T-helper 2 cell (primary cell): Measurements from ENCODE around the gene CFAP61.

Source experiments
- DNase-seq, 5 experiments: peaks; one replicate each; pipeline versions ENCODE4 v3.0.0 to v3.0.0-alpha.2; 2012 to 2022

The CFAP61 gene

DNA sequence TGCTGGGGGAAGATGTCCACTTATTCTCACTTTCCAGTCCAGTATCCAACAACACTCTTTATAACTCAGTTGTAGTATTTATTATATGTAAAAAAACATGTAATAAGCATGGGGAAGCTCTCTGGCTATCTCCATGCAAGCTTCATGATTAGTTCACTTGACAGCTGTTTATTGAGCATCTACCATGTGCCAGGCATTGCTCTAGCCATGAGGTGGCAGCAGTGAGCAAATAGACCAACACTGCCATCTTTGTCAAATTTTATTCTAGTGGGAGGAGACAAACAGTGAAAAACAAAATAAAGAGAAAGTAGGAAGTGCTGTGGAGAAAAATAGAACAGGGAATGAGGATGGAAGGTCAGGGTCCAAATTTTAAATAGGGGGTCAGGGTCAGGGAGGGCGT lies 131.8 kb downstream of the CFAP61 start:
- peak in 1 of 5 experiments; percentile 12 for DNase-seq

DNA sequence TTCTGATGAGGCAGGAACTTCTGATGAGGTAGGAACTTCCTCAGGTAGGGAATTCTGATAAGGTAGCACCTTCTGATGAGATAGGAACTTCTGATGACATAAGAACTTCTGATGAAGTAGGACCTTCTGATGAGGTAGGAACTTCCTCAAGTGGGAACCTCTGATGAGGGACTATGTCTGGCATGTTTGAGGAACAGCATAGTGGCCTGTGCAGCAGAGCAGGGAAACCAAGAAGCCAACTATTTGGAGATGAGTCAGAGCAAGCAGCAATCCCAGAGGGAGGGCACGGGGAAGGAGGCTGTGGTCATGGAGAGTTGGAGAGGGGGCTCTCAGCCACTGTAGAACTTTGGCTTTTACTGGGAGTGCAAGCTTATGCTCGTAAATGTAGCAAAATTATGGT lies 132.4 kb downstream of the CFAP61 start:
- DNase-seq, result no peak

GRCh38 chr20:20188647-20189046 lies 136.3 kb downstream of the CFAP61 start:
- peak in 1 of 5 experiments; percentile 5 for DNase-seq

DNA sequence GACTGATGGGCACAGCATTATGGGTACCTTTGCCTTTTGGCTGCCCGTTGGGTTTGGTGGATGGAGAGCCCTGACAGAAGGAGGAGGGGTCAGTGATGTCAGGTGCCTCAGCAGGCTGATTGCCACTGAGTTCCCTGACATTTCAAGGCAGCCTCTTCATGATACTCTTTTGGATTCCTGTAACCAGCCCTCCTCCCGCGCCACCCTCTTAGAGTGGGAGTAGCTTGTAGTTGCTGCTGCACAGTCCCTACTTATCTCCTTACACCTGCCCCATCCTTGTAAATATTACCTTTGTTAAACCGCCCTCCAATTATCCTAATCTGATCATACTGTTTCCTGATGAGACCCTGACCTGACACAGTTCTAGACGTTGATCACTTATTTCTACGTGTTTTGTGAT lies 140.0 kb downstream of the CFAP61 start:
- no peak for DNase-seq

DNA sequence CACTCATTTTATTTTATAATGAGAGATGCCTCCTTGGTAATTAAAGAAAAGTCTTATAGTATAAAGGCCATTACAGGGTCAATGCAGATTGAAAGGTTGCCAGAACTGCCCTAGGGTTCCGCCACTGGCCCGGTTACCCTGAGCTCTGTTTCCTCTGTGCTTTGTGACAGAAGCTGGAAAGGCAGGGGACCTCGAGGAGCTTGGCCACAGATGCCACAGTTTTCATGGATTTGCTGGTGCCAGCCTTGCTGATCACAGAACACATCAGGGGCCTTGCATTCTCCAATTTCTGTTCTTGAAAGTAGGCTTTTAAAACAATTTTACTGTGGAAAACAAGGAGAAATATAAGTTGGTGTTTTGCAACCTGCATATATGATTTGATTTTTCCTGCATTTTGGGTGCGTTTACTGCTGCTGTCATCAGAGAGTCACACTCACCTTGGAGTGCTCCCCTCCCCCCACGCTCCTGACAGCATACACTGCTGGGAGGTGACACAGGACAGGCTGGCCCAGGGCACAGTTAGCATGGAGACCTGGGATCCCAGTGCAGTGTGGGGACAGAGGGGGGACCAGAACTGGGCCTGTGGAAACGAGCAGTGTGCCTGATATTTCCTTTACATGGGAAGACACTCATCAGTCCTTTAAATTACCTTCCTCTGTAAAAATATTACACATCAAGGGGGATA lies 142.8 kb downstream of the CFAP61 start:
- DNase-seq, result no peak

GRCh38 chr20:20196610-20197009 lies 144.3 kb downstream of the CFAP61 start:
- no peak for DNase-seq

DNA sequence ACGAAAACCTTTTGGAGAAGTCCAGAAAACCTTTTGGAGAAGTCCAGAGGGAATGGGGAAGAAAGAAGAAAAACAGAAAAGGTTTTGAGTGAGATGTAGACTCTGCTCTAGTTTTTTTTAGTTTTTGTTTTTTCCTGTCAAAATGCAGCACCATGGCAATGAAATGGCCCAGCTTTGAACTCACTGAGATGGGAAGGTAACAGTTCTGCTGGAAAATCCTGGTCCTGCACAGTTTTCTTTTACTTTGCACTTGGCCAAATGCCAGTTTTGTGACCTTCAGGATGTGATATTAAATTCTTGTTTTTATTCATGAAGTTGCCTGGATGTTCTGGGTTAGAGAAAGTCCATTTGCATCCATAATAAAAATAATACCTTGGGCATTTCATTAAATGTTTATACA lies 145.7 kb downstream of the CFAP61 start:
- DNase-seq, result no peak

GRCh38 chr20:20199361-20200160 lies 147.2 kb downstream of the CFAP61 start:
- DNase-seq, result no peak

- no peak for DNase-seq
Observed at GRCh38 chr20:20201124-20201523, 148.8 kb downstream of the CFAP61 start.

- no peak for DNase-seq
Observed at GRCh38 chr20:20201639-20202038, 149.3 kb downstream of the CFAP61 start.

- DNase-seq, result no peak
Observed at GRCh38 chr20:20202768-20203167, 150.4 kb downstream of the CFAP61 start.

- no peak for DNase-seq
Observed at GRCh38 chr20:20203784-20204183, 151.5 kb downstream of the CFAP61 start.

DNA sequence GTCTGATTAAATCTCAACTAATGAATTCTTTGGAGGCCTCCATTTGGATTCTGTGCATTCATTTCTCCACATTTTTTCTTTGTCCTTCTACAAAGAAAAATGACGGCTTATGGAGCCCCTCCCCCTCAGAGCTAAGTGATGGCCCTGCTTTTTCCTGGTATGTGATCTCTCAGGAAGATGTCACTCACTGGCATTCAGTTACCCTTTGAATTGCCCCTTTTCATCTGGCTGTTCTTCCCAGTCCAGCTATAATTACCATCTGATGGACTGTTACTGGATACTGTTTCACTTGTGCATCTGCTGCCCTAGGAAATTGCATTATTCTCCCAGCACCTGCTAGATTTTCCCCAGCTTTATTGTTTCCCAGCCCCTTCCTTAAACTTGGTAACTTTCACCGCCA lies 151.9 kb downstream of the CFAP61 start:
- DNase-seq, result no peak

GRCh38 chr20:20205141-20205861 lies 153.0 kb downstream of the CFAP61 start:
- DNase-seq, result no peak

- DNase-seq, result no peak
Observed at GRCh38 chr20:20205862-20206236, 153.5 kb downstream of the CFAP61 start.

GRCh38 chr20:20206788-20207187 lies 154.5 kb downstream of the CFAP61 start:
- DNase-seq, result no peak

- DNase-seq, result no peak
Observed at GRCh38 chr20:20207291-20207690, 155.0 kb downstream of the CFAP61 start.

GRCh38 chr20:20207872-20208271 lies 155.5 kb downstream of the CFAP61 start:
- DNase-seq, result peak in 1 of 5 experiments; percentile 3

GRCh38 chr20:20209684-20210083 lies 157.4 kb downstream of the CFAP61 start:
- DNase-seq, result no peak

DNA sequence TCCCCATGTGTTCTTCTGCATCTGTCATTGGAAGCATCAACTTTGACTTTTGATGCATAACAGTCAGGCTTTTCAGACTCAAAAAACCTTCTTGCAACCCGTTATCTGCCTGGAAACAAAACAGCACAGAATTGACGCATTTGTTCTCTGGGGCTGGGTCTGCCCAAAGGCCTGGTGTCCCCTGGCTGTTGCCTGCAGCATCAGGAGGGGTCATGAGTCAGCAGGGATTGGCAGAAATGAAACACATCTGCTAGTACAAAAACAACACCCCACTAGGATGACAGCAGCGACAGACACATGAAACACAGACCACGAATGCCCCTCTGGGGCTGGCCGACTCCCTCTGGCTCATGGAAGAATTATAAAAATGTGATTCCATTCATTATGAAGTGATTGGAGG lies 158.0 kb downstream of the CFAP61 start:
- no peak for DNase-seq

GRCh38 chr20:20210943-20211273 lies 158.6 kb downstream of the CFAP61 start:
- no peak for DNase-seq

DNA sequence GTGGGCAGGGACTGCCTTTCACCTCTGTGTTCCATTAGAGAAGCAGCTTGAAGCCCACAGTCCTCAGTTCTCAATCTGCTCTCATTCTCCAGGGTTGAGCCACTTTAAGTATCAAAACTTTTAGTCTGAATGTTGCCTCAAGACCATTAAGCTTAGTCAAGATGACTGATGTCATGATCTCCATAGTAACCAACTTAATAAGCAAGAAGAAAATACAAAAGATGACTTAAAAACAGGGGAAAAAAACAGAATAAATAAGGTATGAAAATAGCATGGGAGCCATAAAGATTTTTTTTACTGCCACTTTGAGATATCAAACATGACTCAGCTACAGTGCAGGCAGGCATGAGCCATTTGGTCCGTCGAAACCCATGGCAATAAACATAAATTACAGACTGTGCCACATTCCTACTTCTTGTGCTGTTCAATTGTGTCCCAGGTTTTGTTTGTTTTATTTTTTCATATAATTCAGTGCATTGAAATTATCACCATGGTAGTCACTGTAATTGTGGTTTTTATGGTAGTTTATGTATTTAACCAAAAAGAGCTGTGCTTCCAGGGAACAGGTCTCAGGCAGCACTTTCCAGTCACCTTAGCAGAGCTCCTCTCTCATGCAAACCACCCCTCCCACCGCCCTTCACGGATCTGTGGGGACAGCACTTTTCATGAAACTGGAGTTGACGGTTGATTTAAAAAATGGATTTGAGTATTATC lies 159.1 kb downstream of the CFAP61 start:
- DNase-seq, result no peak

DNA sequence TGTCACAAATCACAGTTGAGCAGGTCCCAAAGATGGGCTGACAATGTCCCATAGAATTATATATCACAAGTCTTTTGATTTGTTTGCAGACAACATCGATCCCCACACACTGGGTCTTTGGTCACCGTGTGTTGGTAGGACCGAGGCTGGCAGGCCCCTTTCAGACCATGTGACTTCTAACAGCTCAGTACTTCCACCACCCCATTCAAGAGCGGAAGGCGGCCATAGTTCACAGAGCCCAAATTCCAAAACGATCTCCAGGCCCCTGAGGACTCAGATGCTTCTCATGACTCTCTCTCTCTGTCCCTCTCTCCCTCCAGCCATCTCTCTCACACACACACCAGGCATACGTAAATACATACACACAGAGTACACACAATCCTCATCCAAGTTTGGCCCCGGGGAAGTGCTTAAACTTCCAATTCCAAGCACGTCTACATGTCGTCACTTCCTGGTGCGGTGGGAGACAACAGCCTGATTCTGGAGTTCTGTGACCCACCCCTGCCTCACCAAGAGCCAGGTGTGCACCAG lies 159.7 kb downstream of the CFAP61 start:
- DNase-seq, result no peak
